HCT116 (cell line): Measurements from ENCODE around the gene ZBTB38. TPM values are rescaled to one million over a fixed set of nuclear protein-coding genes. Genes with fewer than 3 reads are reported as not detected.

Source experiments
- ATAC-seq: fragments of 200-7000 bp; cut with Tn5 transposase; 2 replicates; pipeline ENCODE4 v1.9.1; 2020; ENCODE audit warnings: mild to moderate bottlenecking, moderate library complexity
- BruUV-seq: library from RNA; stranded (reverse); fragments of 400-500 nt; replicated peaks from 2 replicates; lab custom pipeline; 2021; lab: Mats Ljungman, UMichigan
- CTCF ChIA-PET: fragments of 300-600 bp; sonication (Branson Sonifier 250); formaldehyde crosslinking; loops from one replicate; lab custom pipeline; 2021; ENCODE audit warnings: antibody characterized with exemption; lab: Charles Lee
- POLR2A ChIA-PET: fragments of 300-600, 350-600 bp; sonication (Branson Sonifier 250); formaldehyde crosslinking; loops from one replicate; lab custom pipeline; 2021; ENCODE audit warnings: antibody characterized with exemption; lab: Charles Lee
- RAD21 ChIA-PET, 2 experiments: fragments of 300-600 bp; sonication (Branson Sonifier 250); formaldehyde crosslinking; loops; one replicate each; lab custom pipeline; 2023; ENCODE audit warnings: low total read pairs in 2 of 2; ENCODE audit not compliant: uncharacterized antibody in 2 of 2, unreplicated experiment in 2 of 2, low non-redundant PET in 1 of 2; lab: Charles Lee
- DNase-seq: peaks from one replicate; pipeline ENCODE4 v3.0.0-alpha.2; 2010; ENCODE audit warnings: low read depth, low spot score
- H2AFZ ChIP-seq: fragments of 200-600 bp; shearing (Covaris generic), sonication (generic); 2 replicates; pipeline ENCODE4 v1.6.1; 2017; ENCODE audit warnings: low read depth, mixed run types, mixed read lengths, antibody characterized with exemption, low read length; ENCODE audit not compliant: poor library complexity, severe bottlenecking
- H3K27ac ChIP-seq: 2 replicates; pipeline ENCODE4 v1.5.1; 2012; ENCODE audit warnings: low read depth, low read length
- H3K27me3 ChIP-seq: fragments of 200-600 bp; sonication (generic); 2 replicates; pipeline ENCODE4 v1.6.1; 2016; ENCODE audit warnings: mixed run types, low read length, mixed read lengths; ENCODE audit not compliant: insufficient read depth
- H3K36me3 ChIP-seq, 2 experiments: fragments of 200-500 bp in 1 of 2; fragments of 200-600 bp in 1 of 2; sonication (Bioruptor generic) in 1 of 2; sonication (generic) in 1 of 2; 2 replicates each; pipeline versions ENCODE4 v1.5.1 to v1.6.1; 2014 to 2016; ENCODE audit warnings: low read length in 2 of 2, inconsistent platforms in 1 of 2, mixed read lengths in 1 of 2, mixed run types in 1 of 2; ENCODE audit not compliant: insufficient read depth in 2 of 2, control insufficient read depth in 1 of 2
- H3K4me1 ChIP-seq, 2 experiments: fragments of 200-600 bp in 1 of 2; sonication (generic) in 1 of 2; 2 replicates each; pipeline versions ENCODE4 v1.5.1 to v1.6.1; 2012 to 2017; ENCODE audit warnings: low read length in 2 of 2, inconsistent platforms in 1 of 2, mild to moderate bottlenecking in 1 of 2, mixed read lengths in 1 of 2, mixed run types in 1 of 2, moderate library complexity in 1 of 2; ENCODE audit not compliant: insufficient read depth in 2 of 2, control insufficient read depth in 1 of 2
- H3K4me2 ChIP-seq: fragments of 200-600 bp; sonication (generic); 2 replicates; pipeline ENCODE4 v1.6.1; 2017; ENCODE audit warnings: mixed run types, low read length, mixed read lengths
- H3K4me3 ChIP-seq, 2 experiments: fragments of 200-600 bp in 1 of 2; sonication (generic) in 1 of 2; replicated peaks in 1 of 2; 2 replicates each; pipeline ENCODE4 v1.5.1; 2011 to 2016; ENCODE audit warnings: low read length in 2 of 2, control low read depth in 1 of 2, low read depth in 1 of 2, mild to moderate bottlenecking in 1 of 2, mixed read lengths in 1 of 2, mixed run types in 1 of 2
- H3K79me2 ChIP-seq: fragments of 200-600 bp; sonication (generic); 2 replicates; pipeline ENCODE4 v1.6.1; 2017; ENCODE audit warnings: mild to moderate bottlenecking, mixed run types, low read length, moderate library complexity, mixed read lengths; ENCODE audit not compliant: insufficient read depth
- H3K9ac ChIP-seq: fragments of 200-600 bp; sonication (generic); 2 replicates; pipeline ENCODE4 v1.6.1; 2016; ENCODE audit warnings: low read length, mixed read lengths
- H3K9me2 ChIP-seq: fragments of 200-600 bp; sonication (generic), shearing (Covaris generic); 2 replicates; pipeline ENCODE4 v1.6.1; 2017; ENCODE audit warnings: mixed run types, mild to moderate bottlenecking, moderate library complexity; ENCODE audit not compliant: insufficient read depth
- H3K9me3 ChIP-seq, 2 experiments: fragments of 200-500 bp in 1 of 2; fragments of 200-600 bp in 1 of 2; sonication (Bioruptor generic) in 1 of 2; sonication (generic) in 1 of 2; 2 replicates each; pipeline ENCODE4 v1.6.1; 2014 to 2017; ENCODE audit warnings: low read length in 2 of 2, mixed read lengths in 2 of 2, inconsistent platforms in 1 of 2, low read depth in 1 of 2, mild to moderate bottlenecking in 1 of 2, mixed run types in 1 of 2, moderate library complexity in 1 of 2; ENCODE audit not compliant: control insufficient read depth in 1 of 2, insufficient read depth in 1 of 2
- H4K20me1 ChIP-seq: fragments of 200-600 bp; sonication (generic), shearing (Covaris generic); 2 replicates; pipeline ENCODE4 v1.6.1; 2017; ENCODE audit warnings: mixed run types, mild to moderate bottlenecking, moderate library complexity; ENCODE audit not compliant: insufficient read depth
- CBX3 ChIP-seq: IDR thresholded peaks from 2 replicates; pipeline ENCODE4 v1.6.1; 2012; ENCODE audit warnings: low read depth
- EZH2 ChIP-seq: fragments of 200-600 bp; sonication (generic); IDR thresholded peaks from 2 replicates; pipeline ENCODE4 v1.6.1; 2017; ENCODE audit warnings: antibody characterized with exemption, mixed run types
- POLR2A ChIP-seq: IDR thresholded peaks from 2 replicates; pipeline ENCODE4 v1.7.0; 2011; ENCODE audit warnings: borderline replicate concordance; ENCODE audit not compliant: insufficient read depth, insufficient read length; ENCODE audit errors: extremely low read depth
- POLR2AphosphoS5 ChIP-seq: IDR thresholded peaks from 2 replicates; pipeline ENCODE4 v1.6.1; 2011; ENCODE audit warnings: mild to moderate bottlenecking, low read depth, low read length, moderate library complexity
- RAD21 ChIP-seq: IDR thresholded peaks from 2 replicates; pipeline ENCODE4 v1.6.1; 2012; ENCODE audit warnings: low read depth, mild to moderate bottlenecking
- SIN3A ChIP-seq: IDR thresholded peaks from 2 replicates; pipeline ENCODE4 v1.6.1; 2012; ENCODE audit warnings: low read depth
- SP1 ChIP-seq: IDR thresholded peaks from 2 replicates; pipeline ENCODE4 v1.6.1; 2012; ENCODE audit warnings: low read depth
- SRF ChIP-seq: IDR thresholded peaks from 2 replicates; pipeline ENCODE4 v1.6.1; 2012; ENCODE audit warnings: low read depth
- YY1 ChIP-seq: IDR thresholded peaks from 2 replicates; pipeline ENCODE4 v1.6.1; 2011; ENCODE audit warnings: low read length, low read depth, moderate library complexity, mild to moderate bottlenecking; ENCODE audit not compliant: insufficient replicate concordance; ENCODE audit errors: extremely low read depth
- intact Hi-C: fragments of 100-400 bp; cut with micrococcal nuclease; formaldehyde crosslinking; loops from 2 replicates; pipeline ENCODE4 v1.10.0; 2022
- total RNA-seq: library from RNA; stranded (reverse); gene quantifications from one replicate; pipeline ENCODE4 v1.2.1, GENCODE V29; 2021; ENCODE audit not compliant: unreplicated experiment
- TF ChIP-seq, protein P1 (sequence below): IDR thresholded peaks from 2 replicates; pipeline ENCODE4 v1.6.1; 2012; ENCODE audit warnings: low read depth
- TF ChIP-seq, protein P2 (sequence below): IDR thresholded peaks from 2 replicates; pipeline ENCODE4 v1.6.1; 2011; ENCODE audit warnings: mild to moderate bottlenecking, low read length, moderate library complexity; ENCODE audit not compliant: insufficient replicate concordance; ENCODE audit errors: extremely low read depth

ZBTB38 gene
- total RNA-seq, 1 experiment from 2014 or later = 33.5 TPM

DNA sequence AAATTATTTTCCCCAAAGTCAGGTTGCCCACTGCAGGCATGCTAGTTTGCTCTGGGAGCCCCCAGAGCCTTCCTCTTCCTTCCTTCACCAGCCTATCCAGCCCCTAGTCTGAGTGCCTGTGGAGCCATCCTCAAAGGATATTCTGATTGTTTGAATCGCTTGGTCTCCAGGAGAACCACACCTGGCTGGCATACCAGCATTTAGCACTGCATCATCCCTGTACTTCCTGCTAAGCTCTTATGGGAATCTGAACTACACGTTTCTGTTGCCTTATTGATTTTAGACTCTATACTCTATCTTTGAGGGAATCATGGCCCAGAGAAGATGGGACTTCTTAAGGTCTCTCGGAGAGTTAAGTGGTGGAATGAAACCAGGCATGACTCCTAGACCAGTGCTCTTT is 26.3 kb downstream of the ZBTB38 start:
- Histone ChIP-seq H3K4me3 (no peak overlapping the region), H3K79me2 (no peaks in the 10 kb centered on the region), H3K9me3 (no peaks in the 10 kb centered on the region; a peak in 1 of 4 replicates), H3K27ac (no peak overlapping the region), H3K36me3 (peaks cover 0 to 12% of the 10 kb centered on the region in 2 experiments; a peak in 1 of 4 replicates), H3K9ac (no peak overlapping the region), H3K9me2 (no peaks in the 10 kb centered on the region), H3K4me2 (no peak overlapping the region), H4K20me1 (no peaks in the 10 kb centered on the region), H3K27me3 (no peaks in the 10 kb centered on the region), H3K4me1 (no peaks in the 10 kb centered on the region), H2AFZ (no peak overlapping the region)
- TF ChIP-seq, protein P1, sequence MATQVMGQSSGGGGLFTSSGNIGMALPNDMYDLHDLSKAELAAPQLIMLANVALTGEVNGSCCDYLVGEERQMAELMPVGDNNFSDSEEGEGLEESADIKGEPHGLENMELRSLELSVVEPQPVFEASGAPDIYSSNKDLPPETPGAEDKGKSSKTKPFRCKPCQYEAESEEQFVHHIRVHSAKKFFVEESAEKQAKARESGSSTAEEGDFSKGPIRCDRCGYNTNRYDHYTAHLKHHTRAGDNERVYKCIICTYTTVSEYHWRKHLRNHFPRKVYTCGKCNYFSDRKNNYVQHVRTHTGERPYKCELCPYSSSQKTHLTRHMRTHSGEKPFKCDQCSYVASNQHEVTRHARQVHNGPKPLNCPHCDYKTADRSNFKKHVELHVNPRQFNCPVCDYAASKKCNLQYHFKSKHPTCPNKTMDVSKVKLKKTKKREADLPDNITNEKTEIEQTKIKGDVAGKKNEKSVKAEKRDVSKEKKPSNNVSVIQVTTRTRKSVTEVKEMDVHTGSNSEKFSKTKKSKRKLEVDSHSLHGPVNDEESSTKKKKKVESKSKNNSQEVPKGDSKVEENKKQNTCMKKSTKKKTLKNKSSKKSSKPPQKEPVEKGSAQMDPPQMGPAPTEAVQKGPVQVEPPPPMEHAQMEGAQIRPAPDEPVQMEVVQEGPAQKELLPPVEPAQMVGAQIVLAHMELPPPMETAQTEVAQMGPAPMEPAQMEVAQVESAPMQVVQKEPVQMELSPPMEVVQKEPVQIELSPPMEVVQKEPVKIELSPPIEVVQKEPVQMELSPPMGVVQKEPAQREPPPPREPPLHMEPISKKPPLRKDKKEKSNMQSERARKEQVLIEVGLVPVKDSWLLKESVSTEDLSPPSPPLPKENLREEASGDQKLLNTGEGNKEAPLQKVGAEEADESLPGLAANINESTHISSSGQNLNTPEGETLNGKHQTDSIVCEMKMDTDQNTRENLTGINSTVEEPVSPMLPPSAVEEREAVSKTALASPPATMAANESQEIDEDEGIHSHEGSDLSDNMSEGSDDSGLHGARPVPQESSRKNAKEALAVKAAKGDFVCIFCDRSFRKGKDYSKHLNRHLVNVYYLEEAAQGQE = no peak
- TF ChIP-seq EZH2 = no peak
- TF ChIP-seq SRF = no peak
- TF ChIP-seq SP1 = no peak
- no peak for TF ChIP-seq POLR2AphosphoS5
- no peak for TF ChIP-seq CBX3
- TF ChIP-seq YY1 = no peak
- TF ChIP-seq RAD21 = no peak
- TF ChIP-seq, protein P2, sequence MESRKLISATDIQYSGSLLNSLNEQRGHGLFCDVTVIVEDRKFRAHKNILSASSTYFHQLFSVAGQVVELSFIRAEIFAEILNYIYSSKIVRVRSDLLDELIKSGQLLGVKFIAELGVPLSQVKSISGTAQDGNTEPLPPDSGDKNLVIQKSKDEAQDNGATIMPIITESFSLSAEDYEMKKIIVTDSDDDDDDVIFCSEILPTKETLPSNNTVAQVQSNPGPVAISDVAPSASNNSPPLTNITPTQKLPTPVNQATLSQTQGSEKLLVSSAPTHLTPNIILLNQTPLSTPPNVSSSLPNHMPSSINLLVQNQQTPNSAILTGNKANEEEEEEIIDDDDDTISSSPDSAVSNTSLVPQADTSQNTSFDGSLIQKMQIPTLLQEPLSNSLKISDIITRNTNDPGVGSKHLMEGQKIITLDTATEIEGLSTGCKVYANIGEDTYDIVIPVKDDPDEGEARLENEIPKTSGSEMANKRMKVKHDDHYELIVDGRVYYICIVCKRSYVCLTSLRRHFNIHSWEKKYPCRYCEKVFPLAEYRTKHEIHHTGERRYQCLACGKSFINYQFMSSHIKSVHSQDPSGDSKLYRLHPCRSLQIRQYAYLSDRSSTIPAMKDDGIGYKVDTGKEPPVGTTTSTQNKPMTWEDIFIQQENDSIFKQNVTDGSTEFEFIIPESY = no peak
- TF ChIP-seq SIN3A = no peak
- TF ChIP-seq POLR2A = no peak
- CTCF ChIA-PET = no interaction called here
- RAD21 ChIA-PET = no interaction called here
- no TSS peak for BruUV-seq
- intact Hi-C loops = no loop called here
- ATAC-seq (no peak), DNase-seq (no peak)
- POLR2A ChIA-PET = no interaction called here
